GM12878 (cell line): Measurements from ENCODE around the gene LRRC45. TPM values are rescaled to one million over a fixed set of nuclear protein-coding genes. Genes with fewer than 3 reads are reported as not detected.

Experiments used
- ATAC-seq: fragments of 200-7000 bp; cut with Tn5 transposase; 3 replicates; pipeline ENCODE4 v1.9.1; 2020; ENCODE audit warnings: mild to moderate bottlenecking, moderate library complexity
- BruUV-seq: library from RNA; stranded (reverse); fragments of 400-500 nt; replicated peaks from 2 replicates; lab custom pipeline; 2021; lab: Mats Ljungman, UMichigan
- CTCF ChIA-PET: fragments of 300-600 bp; sonication (Branson Sonifier 250); formaldehyde crosslinking; extraction: SDS; loops from one replicate; lab custom pipeline; 2021; ENCODE audit warnings: inconsistent platforms; lab: Yijun Ruan, JAX
- POLR2A ChIA-PET: fragments of 350-600 bp; formaldehyde crosslinking; extraction: SDS; loops from one replicate; lab custom pipeline; 2021; ENCODE audit warnings: inconsistent platforms; lab: Charles Lee
- RAD21 ChIA-PET: fragments of 300-600 bp; sonication (Branson Sonifier 250); formaldehyde crosslinking; loops from one replicate; lab custom pipeline; 2023; ENCODE audit warnings: antibody characterized with exemption; ENCODE audit not compliant: unreplicated experiment; lab: Charles Lee
- SMC1A ChIA-PET: fragments of 300-600 bp; sonication (Branson Sonifier 250); formaldehyde crosslinking; loops from one replicate; lab custom pipeline; 2023; ENCODE audit not compliant: unreplicated experiment, uncharacterized antibody; lab: Charles Lee
- DNase-seq: peaks from one replicate; pipeline ENCODE4 v3.0.0-alpha.2; 2011; ENCODE audit warnings: low read depth, low spot score
- FAIRE-seq: peaks from 3 replicates; lab custom pipeline; 2011; peaks lifted over from hg19 to GRCh38; lab: Jason Lieb, UNC
- H2AFZ ChIP-seq: 2 replicates; pipeline ENCODE4 v1.6.0; 2011; ENCODE audit warnings: low read depth, low read length, control low read depth; ENCODE audit not compliant: control insufficient read depth
- H3K27ac ChIP-seq: 2 replicates; pipeline ENCODE4 v1.5.1; 2011; ENCODE audit warnings: control low read depth; ENCODE audit not compliant: control insufficient read depth, insufficient read depth
- H3K27me3 ChIP-seq, 2 experiments: replicated peaks in 1 of 2; 2 replicates each; pipeline versions ENCODE4 v1.6.0 to v1.6.1; 2011; ENCODE audit warnings: low read length in 1 of 2; ENCODE audit not compliant: control insufficient read depth in 2 of 2, insufficient read depth in 2 of 2
- H3K36me3 ChIP-seq, 2 experiments: 2 replicates each; pipeline ENCODE4 v1.5.1; 2011; ENCODE audit warnings: low read length in 1 of 2; ENCODE audit not compliant: control insufficient read depth in 2 of 2, insufficient read depth in 2 of 2
- H3K4me1 ChIP-seq: 2 replicates; pipeline ENCODE4 v1.6.1; 2011; ENCODE audit warnings: mild to moderate bottlenecking, low read length, moderate library complexity, mixed read lengths; ENCODE audit not compliant: control insufficient read depth, insufficient read depth
- H3K4me2 ChIP-seq: 2 replicates; pipeline ENCODE4 v1.6.0; 2011; ENCODE audit warnings: control low read depth; ENCODE audit not compliant: control insufficient read depth, insufficient read depth
- H3K4me3 ChIP-seq: fragments of 200-600 bp; sonication (generic); 2 replicates; pipeline ENCODE4 v1.5.1; 2016
- H3K79me2 ChIP-seq: 2 replicates; pipeline ENCODE4 v1.6.0; 2011; ENCODE audit warnings: low read length; ENCODE audit not compliant: control insufficient read depth, insufficient read depth
- H3K9ac ChIP-seq: 2 replicates; pipeline ENCODE4 v1.8.0; 2011; ENCODE audit warnings: low read length, control low read depth, mixed read lengths; ENCODE audit not compliant: control insufficient read depth, insufficient read depth
- H3K9me3 ChIP-seq: replicated peaks from 3 replicates; pipeline ENCODE4 v1.5.1; 2011; ENCODE audit warnings: mild to moderate bottlenecking, low read length; ENCODE audit not compliant: control insufficient read depth, insufficient read depth
- H4K20me1 ChIP-seq: 2 replicates; pipeline ENCODE4 v1.6.0; 2011; ENCODE audit not compliant: control insufficient read depth, insufficient read depth
- CREB1 ChIP-seq: IDR thresholded peaks from 2 replicates; pipeline ENCODE4 v1.6.1; 2012; ENCODE audit warnings: low read depth, mild to moderate bottlenecking, inconsistent platforms
- GATAD2B ChIP-seq: fragments of 450-650 bp; conservative IDR thresholded peaks from 2 replicates; pipeline ENCODE4 v1.6.1; 2017; ENCODE audit warnings: low read depth, mild to moderate bottlenecking, moderate library complexity
- JUND ChIP-seq: IDR thresholded peaks from 2 replicates; pipeline ENCODE4 v1.6.1; 2012; ENCODE audit warnings: low read depth, mild to moderate bottlenecking, low read length, improper control_type of control experiment, moderate library complexity
- POLR2A ChIP-seq: IDR thresholded peaks from 2 replicates; pipeline ENCODE4 v1.6.1; 2011; ENCODE audit warnings: low read depth, mild to moderate bottlenecking, low read length
- POLR2AphosphoS5 ChIP-seq: IDR thresholded peaks from 2 replicates; pipeline ENCODE4 v1.6.1; 2011; ENCODE audit warnings: mild to moderate bottlenecking, low read length, inconsistent platforms
- RB1 ChIP-seq: fragments of 450-650 bp; formaldehyde crosslinking; IDR thresholded peaks from 2 replicates; pipeline ENCODE4 v1.6.1; 2017; ENCODE audit warnings: mild to moderate bottlenecking, borderline replicate concordance
- SIN3A ChIP-seq: IDR thresholded peaks from 2 replicates; pipeline ENCODE4 v1.6.1; 2012; ENCODE audit warnings: low read depth, low read length, improper control_type of control experiment
- SP1 ChIP-seq: IDR thresholded peaks from one replicate; pipeline ENCODE4 v1.6.1; 2011; ENCODE audit warnings: low read depth, low read length
- ZBED1 ChIP-seq: IDR thresholded peaks from 2 replicates; pipeline ENCODE4 v1.6.1; 2016; ENCODE audit warnings: borderline replicate concordance
- WGBS: methylation state at CpG from one replicate; pipeline ENCODE4 v1.1.6; 2016; ENCODE audit warnings: low lambda C conversion rate; ENCODE audit not compliant: insufficient replicate concordance, insufficient coverage; ENCODE audit errors: missing lambda C conversion rate; 5-methylcytosine and 5-hydroxymethylcytosine counted together
- in situ Hi-C: fragments of 300-500 bp; cut with MboI; formaldehyde crosslinking; loops from 9 replicates; pipeline ENCODE4 v1.14.3; 2018; ENCODE audit warnings: mixed read lengths
- intact Hi-C: fragments of 100-400 bp; cut with micrococcal nuclease; formaldehyde crosslinking; loops from one replicate; pipeline ENCODE4 v1.14.2; 2022; ENCODE audit not compliant: unreplicated experiment
- polyA plus RNA-seq, 11 experiments: library from polyadenylated mRNA; depleted of rRNA in 4 of 11; unstranded in 6 of 11; stranded (reverse) in 5 of 11; fragments of >200 nt; fragmentation: Nextera tagmentation in 4 of 11; fragmentation: Illumina TruSeq in 1 of 11; extraction: Ambion mirVana in 4 of 11; extraction: Trizol in 1 of 11; gene quantifications; 1 replicate in 1 of 11; 2 replicates in 10 of 11; pipeline versions ENCODE4 v1.2.1 to v1.2.3, GENCODE V29; 2011 to 2016; ENCODE audit warnings: inconsistent platforms in 2 of 11, missing spikeins in 2 of 11, low read depth in 1 of 11
- total RNA-seq, 4 experiments: library from RNA; depleted of rRNA in 3 of 4; stranded (reverse); fragments of >200 nt in 3 of 4; fragmentation: Illumina TruSeq in 1 of 4; extraction: Trizol in 1 of 4; gene quantifications; 2 replicates each; pipeline versions ENCODE4 v1.2.1 to v1.2.3, GENCODE V29; 2013 to 2021
- TF ChIP-seq, protein P1 (sequence below): IDR thresholded peaks from 2 replicates; pipeline ENCODE4 v1.6.1; 2011; ENCODE audit warnings: low read depth, mild to moderate bottlenecking, low read length, moderate library complexity, borderline replicate concordance; ENCODE audit errors: extremely low read depth
- TF ChIP-seq, protein P2 (sequence below): IDR thresholded peaks from 2 replicates; pipeline ENCODE4 v1.6.1; 2012; ENCODE audit warnings: low read depth, low read length, improper control_type of control experiment

Gene LRRC45
- total and polyA plus RNA-seq, 10 of the 15 experiments (the other 5 are each of a cell fraction or from before 2014, with no cell fraction given) = 0.03 to 27.7 (median 10.4) TPM

DNA sequence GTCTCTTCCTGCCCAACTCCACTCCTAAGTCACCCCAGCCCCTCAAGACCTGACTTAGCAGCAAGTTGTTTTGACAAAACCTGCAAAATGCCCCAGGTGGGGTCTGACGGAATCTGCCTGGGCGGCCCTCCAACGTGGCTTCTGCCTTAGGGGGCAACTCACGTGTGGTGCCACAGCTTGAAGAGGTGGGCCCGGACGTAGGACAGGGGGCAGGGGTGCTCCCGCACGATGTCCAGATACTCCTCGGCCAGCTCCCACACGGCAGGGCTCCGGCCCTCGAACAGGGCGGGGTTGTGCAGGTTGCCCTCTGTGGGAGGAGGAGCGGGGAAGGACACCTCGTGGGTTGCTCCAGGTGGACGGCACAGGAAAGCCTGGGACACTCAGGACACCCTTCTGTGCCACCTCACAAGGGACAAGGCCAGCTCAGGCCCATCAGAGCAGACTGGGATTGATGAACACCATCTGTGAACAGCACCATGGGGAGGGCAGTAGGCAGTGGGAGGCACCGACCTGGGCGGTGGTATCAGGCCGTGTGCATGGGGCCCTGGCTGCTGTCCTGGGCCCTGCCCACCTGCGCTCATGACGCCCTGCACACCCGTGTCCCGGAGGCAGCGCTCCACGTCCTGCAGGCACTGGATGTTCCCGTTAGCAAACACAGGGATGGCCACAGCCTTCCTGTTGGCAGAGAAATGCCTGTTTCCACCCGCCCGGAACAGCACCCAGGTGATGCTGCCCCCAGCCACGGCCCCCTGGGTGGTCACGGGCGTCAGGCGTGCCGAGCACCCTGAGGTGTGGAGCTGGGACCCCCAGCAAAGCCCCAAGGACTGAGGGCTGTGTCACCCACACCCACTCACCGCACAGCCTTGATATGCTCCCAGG lies 38.2 kb downstream of the LRRC45 start:
- ChIA-PET RAD21 (no interaction called here), POLR2A (no interaction called here), CTCF (no interaction called here), SMC1A (no interaction called here)
- 87% methylated on average over 32 of the region's 34 CpGs for WGBS
- in situ Hi-C loops (no loop called here), intact Hi-C loops (no loop called here)
- no TSS peak for BruUV-seq
- Histone ChIP-seq H3K79me2 (peaks cover 19% of the 10 kb centered on the region), H4K20me1 (no peaks in the 10 kb centered on the region), H3K4me2 (no peak overlapping the region), H3K27ac (no peak overlapping the region), H3K27me3 (no peaks in the 10 kb centered on the region), H3K9ac (no peak overlapping the region), H3K9me3 (no peaks in the 10 kb centered on the region), H2AFZ (no peak overlapping the region), H3K4me3 (no peak overlapping the region), H3K4me1 (peaks cover 8% of the 10 kb centered on the region), H3K36me3 (peaks cover 3 to 26% of the 10 kb centered on the region in 2 experiments)
- ATAC-seq = no peak
- no peak for DNase-seq
- no peak for FAIRE-seq
- peak; percentile 64 for TF ChIP-seq POLR2A
- TF ChIP-seq POLR2AphosphoS5 = peak; percentile 52; the same call in 1 of the 2 replicates
- TF ChIP-seq, protein P1, sequence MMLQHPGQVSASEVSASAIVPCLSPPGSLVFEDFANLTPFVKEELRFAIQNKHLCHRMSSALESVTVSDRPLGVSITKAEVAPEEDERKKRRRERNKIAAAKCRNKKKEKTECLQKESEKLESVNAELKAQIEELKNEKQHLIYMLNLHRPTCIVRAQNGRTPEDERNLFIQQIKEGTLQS = no peak

DNA sequence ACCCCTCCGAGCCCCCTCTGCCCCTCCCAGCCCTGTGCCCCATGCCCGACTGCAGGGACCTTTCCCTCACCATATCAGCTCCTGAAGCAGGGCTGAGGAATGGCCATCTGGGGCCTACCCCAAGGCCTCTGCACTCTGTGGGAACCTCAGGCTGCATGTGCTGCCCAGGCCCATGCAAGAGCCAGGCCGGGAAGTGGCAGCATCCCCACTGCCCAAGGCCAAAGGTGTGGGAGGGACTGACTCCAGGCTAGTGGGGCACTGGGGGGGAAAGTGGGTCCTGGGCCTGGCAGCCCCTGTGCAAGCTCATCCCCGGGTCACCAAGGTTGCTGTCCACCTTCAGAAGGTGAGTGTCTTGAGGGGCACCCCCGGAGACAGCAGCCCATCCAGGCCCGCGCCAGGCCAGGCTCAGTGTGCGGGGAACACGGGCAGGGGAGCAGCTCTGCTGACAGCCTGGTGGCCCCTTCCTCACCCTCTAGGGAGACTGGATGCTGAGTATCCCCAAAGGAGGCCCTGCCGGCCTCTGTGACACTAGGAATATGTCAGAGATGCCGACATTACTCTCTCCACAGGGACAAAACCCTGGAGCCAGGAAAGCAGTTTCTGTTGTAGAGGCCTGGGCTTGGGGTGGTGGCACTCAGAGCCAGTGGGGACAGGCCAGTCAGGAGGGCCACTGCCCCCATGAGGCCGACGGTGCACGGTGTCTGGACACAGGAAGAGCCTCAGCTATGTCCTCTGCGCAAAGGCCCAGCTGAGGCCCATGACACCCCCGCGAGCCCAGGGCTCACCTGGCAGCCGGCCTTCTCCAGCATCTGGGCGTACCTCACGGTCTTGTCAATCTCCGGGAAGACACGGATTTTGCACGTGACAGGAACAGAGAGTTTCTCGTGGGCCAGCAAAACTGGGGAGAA lies 39.2 kb downstream of the LRRC45 start:
- DNase-seq = no peak
- H3K27ac ChIP-seq = no peak overlapping the region
- no peak overlapping the region for H3K4me2 ChIP-seq
- BruUV-seq = no TSS peak
- intact Hi-C loops = no loop called here
- peaks cover 3 to 19% of the 10 kb centered on the region in 2 experiments; a peak in 3 of 4 replicates for H3K36me3 ChIP-seq
- ChIA-PET RAD21 (no interaction called here), SMC1A (no interaction called here), CTCF (no interaction called here)
- in situ Hi-C loops = no loop called here
- H3K4me3 ChIP-seq = no peak overlapping the region
- H3K27me3 ChIP-seq = no peaks in the 10 kb centered on the region
- no peak overlapping the region for H3K9ac ChIP-seq
- no peaks in the 10 kb centered on the region for H3K9me3 ChIP-seq
- TF ChIP-seq JUND (no peak), CREB1 (no peak), SP1 (no peak), POLR2A (0 out of 2 replicates have a peak, but pooled peaks have one; percentile 7), SIN3A (no peak), ZBED1 (no peak), GATAD2B (no peak), RB1 (no peak)
- TF ChIP-seq, protein P2, sequence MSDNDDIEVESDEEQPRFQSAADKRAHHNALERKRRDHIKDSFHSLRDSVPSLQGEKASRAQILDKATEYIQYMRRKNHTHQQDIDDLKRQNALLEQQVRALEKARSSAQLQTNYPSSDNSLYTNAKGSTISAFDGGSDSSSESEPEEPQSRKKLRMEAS = no peak
- TF ChIP-seq, all 136 proteins: peak for 1
- Histone ChIP-seq H4K20me1 (no peaks in the 10 kb centered on the region), H3K79me2 (peaks cover 20% of the 10 kb centered on the region), H3K4me1 (peaks cover 8% of the 10 kb centered on the region), H2AFZ (no peak overlapping the region)
- POLR2A ChIA-PET = no interaction called here
- 91% methylated on average over 23 of the region's 24 CpGs for WGBS
- no peak for FAIRE-seq
- no peak for ATAC-seq
